ENCODE measurements around the gene PIK3CD.

Gene PIK3CD

DNA sequence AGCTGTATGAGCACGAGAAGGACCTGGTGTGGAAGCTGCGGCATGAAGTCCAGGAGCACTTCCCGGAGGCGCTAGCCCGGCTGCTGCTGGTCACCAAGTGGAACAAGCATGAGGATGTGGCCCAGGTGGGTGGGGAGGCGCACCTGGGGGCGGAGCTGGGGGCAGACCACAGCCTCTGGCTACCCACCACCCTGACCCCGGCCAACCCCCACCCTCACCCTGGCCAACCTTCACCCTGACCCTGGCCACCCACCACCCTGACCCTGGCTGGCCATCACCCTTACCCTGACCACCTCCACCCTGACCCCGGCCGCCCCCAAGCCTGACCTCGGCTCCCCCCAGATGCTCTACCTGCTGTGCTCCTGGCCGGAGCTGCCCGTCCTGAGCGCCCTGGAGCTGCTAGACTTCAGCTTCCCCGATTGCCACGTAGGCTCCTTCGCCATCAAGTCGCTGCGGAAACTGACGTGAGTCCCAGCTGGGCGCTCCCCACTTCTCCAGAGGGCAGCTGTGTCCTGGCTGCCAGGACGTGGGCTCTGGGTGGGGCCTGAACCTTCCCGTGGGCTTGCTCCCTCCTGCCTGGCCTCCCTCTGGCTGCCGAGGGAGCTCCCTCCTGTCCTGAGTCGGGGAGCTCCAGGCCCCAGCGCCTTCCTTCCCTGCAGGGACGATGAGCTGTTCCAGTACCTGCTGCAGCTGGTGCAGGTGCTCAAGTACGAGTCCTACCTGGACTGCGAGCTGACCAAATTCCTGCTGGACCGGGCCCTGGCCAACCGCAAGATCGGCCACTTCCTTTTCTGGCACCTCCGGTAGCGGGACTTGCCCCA, 69.5 kb downstream of the PIK3CD start:
- no peak for DNase-seq

GRCh38 chr1:9721606-9722377, 70.3 kb downstream of the PIK3CD start:
- no peak for DNase-seq

DNA sequence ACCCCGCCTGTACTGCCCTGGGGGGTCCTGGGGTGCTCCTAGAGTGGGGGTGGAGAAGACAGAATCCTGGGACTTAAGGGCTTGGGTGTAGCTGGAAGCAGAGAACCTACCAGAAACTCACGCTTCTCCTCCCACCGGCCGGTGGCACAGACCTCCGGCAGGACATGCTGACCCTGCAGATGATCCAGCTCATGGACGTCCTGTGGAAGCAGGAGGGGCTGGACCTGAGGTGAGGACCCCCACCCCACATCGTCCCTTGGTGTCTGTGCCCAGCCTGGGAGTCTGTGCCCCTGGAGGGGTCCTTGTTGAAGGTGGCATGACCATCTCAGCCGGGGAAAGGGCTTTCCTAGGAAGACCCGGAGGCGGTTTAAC, 70.8 kb downstream of the PIK3CD start:
- DNase-seq, result no peak

DNA sequence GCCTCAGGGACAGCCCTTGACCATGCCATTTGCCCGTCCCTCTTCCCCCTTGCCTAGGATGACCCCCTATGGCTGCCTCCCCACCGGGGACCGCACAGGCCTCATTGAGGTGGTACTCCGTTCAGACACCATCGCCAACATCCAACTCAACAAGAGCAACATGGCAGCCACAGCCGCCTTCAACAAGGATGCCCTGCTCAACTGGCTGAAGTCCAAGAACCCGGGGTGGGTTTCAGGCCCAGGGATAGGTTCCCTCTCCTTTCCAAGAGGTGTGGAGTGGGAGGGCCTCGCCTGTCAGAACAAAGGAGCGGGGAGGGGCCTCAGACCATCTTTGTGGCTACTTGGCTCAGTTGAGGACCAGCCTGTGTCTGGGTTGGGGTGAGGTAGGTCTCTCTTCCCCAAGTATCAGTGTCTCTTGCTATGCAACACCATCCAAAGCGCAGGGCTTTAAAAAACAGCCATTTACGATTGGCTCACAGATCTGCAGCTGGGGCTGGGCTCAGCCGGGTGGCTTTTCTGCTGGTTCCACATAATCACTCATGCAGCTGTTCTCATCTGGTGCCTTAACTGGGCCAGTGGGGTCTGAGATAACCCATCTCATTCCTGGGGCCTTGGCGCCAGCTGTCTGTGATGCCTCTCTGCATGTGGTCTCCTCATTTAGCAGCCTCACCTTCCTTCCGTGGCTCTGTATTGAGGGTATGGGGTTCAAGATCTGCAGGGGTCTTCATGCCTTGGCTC, 71.7 kb downstream of the PIK3CD start:
- no peak for DNase-seq

GRCh38 chr1:9723926-9724325, 72.4 kb downstream of the PIK3CD start:
- DNase-seq, result no peak

- no peak for DNase-seq
Measured at GRCh38 chr1:9724706-9725476, 73.4 kb downstream of the PIK3CD start.

GRCh38 chr1:9726406-9726805, 74.9 kb downstream of the PIK3CD start:
- DNase-seq, result no peak

DNA sequence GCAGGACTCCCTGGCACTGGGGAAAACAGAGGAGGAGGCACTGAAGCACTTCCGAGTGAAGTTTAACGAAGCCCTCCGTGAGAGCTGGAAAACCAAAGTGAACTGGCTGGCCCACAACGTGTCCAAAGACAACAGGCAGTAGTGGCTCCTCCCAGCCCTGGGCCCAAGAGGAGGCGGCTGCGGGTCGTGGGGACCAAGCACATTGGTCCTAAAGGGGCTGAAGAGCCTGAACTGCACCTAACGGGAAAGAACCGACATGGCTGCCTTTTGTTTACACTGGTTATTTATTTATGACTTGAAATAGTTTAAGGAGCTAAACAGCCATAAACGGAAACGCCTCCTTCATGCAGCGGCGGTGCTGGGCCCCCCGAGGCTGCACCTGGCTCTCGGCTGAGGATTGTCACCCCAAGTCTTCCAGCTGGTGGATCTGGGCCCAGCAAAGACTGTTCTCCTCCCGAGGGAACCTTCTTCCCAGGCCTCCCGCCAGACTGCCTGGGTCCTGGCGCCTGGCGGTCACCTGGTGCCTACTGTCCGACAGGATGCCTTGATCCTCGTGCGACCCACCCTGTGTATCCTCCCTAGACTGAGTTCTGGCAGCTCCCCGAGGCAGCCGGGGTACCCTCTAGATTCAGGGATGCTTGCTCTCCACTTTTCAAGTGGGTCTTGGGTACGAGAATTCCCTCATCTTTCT, 75.5 kb downstream of the PIK3CD start:
- DNase-seq, result no peak

DNA sequence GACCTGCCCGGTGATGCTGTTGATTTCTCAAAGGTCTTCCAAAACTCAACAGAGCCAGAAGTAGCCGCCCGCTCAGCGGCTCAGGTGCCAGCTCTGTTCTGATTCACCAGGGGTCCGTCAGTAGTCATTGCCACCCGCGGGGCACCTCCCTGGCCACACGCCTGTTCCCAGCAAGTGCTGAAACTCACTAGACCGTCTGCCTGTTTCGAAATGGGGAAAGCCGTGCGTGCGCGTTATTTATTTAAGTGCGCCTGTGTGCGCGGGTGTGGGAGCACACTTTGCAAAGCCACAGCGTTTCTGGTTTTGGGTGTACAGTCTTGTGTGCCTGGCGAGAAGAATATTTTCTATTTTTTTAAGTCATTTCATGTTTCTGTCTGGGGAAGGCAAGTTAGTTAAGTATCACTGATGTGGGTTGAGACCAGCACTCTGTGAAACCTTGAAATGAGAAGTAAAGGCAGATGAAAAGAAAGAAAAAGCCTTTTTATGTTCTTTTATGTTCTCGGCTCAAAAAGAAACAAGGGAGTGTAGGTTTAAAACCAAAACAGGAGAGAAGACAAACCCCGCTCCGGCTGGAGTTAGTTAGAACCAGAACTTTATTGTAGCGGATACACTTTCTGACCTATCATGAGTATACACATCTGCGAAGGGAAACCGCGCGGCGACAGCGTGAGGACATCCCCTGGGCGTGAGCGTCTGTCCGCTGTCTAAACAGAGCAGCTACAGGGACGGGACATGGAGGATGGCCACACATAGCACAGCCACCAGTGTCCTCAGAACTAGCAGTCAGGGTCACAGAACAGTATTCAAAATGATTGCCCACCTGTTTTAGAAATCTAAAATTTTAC, 77.1 kb downstream of the PIK3CD start:
- DNase-seq, result no peak

DNA sequence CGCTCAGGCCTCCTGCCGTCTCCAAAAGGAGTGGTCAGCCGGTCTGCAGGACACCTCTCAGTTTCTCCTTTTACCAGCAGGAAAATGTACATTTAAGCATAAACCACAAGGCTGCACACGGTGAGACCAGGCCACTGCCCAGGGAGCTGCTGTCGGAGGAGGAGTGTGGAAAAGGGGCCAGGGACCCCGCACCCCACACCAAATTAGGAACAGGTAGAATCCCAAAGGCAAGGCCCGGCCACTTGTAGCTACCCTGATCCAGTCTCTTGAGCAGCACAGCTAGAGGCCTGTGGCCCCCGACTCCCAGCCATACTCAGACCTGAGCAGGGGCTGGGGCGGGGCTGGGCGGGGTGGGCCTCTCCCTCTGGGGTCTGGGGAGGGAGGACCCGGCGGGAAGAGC, 78.0 kb downstream of the PIK3CD start:
- DNase-seq, result no peak

- DNase-seq, result no peak
Measured at GRCh38 chr1:9730096-9730901, 78.8 kb downstream of the PIK3CD start.

DNA sequence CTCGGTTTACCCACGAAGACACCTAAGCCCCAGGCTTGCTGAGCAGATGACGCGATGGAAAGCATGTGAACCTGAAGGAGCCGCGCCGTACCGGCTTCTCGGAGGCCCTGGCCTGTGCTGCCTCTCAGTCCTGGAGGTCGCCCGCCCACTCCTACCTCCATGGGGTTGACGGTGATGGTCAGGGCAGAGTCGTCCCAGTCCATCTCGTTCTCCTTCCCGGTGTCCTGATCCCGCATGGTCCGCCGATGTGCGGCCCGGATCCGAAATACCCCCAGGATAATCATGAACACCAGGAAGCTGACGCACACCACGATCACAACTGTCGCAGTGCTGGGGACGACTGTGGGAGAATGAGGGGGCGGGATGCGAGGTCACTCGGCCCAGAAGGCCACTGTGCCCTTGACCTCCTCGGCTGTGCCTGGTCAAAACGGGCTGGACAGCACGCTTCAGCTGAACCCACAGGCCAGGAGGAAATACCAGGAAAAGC, 79.6 kb downstream of the PIK3CD start:
- no peak for DNase-seq

GRCh38 chr1:9731561-9731960, 80.0 kb downstream of the PIK3CD start:
- no peak for DNase-seq

GRCh38 chr1:9732123-9732971, 80.8 kb downstream of the PIK3CD start:
- no peak for DNase-seq

DNA sequence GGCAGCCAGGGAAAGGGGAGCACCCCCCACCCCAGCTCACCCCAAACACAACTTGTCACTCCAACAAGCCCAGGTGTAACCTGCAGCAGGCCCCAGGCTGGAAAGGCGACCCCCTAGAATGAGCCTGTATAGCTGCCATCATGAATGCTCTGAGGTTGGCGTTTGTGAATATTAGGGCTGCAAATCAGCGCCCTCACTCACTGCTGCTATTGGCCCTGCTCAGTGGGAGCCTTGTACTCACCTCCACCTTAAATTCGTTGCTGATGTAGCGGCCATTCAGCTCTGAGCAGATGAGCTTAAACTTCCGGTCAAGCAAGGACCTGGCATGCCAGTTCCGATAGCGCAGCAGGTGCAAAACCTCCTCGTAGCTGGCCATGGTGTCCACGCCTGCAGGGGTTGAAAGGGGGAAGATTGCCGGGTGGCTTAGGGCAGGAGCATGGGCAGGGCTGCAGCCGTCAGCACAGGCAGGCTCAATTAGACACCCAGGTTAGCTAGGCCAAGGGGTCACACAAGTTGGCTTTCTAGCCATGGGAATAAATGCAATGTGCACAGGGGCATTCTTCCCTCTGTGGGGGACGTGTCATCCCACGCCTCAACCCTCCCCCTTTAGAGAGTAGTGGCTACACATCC, 81.7 kb downstream of the PIK3CD start:
- DNase-seq, result no peak

GRCh38 chr1:9735800-9736199, 84.3 kb downstream of the PIK3CD start:
- no peak for DNase-seq

DNA sequence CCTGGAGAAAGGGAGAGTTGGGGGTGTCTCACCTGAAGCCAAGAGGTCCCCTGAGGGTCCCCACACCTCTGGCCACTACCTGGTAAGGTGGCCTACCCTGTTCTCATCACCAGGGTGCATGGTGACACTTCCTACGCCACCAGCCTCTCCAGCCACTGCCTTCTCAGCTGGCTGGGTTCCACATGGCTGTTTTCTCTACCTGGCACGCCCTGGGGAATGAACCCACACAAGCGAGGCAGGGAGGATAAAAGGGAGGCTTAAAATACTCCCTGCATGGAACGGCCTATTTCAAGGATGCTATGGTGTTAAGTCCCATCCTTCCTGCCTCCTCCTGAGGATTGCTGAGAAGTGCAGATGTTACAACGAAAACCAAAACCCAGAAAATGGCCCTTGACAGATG, 84.7 kb downstream of the PIK3CD start:
- no peak for DNase-seq

DNA sequence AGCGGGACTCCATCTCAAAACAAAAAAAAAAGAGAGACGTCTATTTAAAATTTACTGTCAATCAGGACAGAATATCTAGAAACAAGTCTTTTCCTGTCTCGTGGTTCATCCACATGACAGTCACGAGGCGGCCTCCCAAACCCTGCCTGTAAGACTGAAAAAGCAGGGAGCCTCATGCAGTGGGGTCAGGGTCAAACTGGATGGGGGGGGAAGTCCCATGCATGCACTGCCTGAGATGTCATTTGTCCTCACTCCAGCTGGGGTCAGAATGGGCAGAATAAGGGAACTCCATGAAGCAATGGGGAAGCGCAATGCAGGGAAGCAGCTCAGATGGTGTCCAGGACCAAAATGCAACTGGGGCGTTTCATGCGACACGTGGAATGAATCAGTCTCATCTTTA, 85.5 kb downstream of the PIK3CD start:
- DNase-seq, result no peak

DNA sequence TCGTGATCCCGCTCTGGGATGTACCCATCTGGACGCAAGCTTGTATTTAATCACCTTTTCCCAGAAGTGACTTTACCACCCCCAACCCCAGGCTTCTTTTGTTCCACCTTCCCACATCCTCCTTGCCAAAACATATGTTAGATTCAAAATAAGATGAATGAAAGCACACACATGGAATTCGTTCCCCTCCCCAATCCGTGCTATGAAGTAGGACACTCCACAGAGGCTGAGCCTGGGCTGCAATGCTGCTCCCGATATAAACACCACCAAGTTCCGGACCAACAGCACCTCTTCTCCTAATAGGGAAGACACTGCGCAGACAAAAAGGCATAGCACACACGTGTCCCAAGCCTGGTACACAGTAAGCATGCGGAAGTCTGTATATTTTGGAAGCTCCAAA, 86.1 kb downstream of the PIK3CD start:
- no peak for DNase-seq

Data from NCI-H187 (cell line).